OCI-LY7 (cell line): Measurements from ENCODE around the gene NTNG2.

Source experiments
- EZH2phosphoT487 ChIP-seq: fragments of 200-600 bp; sonication (generic); IDR thresholded peaks from 2 replicates; pipeline ENCODE4 v1.6.1; 2018; ENCODE audit warnings: low read depth, borderline replicate concordance, mild to moderate bottlenecking, mixed run types, antibody characterized with exemption, low read length, moderate library complexity, mixed read lengths
- TF ChIP-seq, protein P1 (sequence below): fragments of 200-600 bp; sonication (generic); conservative IDR thresholded peaks from 2 replicates; pipeline ENCODE4 v1.5.1; 2014; ENCODE audit warnings: mild to moderate bottlenecking, antibody characterized with exemption, low read length, moderate library complexity, mixed read lengths

- TF ChIP-seq, protein P1, sequence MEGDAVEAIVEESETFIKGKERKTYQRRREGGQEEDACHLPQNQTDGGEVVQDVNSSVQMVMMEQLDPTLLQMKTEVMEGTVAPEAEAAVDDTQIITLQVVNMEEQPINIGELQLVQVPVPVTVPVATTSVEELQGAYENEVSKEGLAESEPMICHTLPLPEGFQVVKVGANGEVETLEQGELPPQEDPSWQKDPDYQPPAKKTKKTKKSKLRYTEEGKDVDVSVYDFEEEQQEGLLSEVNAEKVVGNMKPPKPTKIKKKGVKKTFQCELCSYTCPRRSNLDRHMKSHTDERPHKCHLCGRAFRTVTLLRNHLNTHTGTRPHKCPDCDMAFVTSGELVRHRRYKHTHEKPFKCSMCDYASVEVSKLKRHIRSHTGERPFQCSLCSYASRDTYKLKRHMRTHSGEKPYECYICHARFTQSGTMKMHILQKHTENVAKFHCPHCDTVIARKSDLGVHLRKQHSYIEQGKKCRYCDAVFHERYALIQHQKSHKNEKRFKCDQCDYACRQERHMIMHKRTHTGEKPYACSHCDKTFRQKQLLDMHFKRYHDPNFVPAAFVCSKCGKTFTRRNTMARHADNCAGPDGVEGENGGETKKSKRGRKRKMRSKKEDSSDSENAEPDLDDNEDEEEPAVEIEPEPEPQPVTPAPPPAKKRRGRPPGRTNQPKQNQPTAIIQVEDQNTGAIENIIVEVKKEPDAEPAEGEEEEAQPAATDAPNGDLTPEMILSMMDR: no peak
- TF ChIP-seq EZH2phosphoT487: no peak
These were observed 38.8 kb downstream of the NTNG2 start for GRCh38 chr9:132200706-132201105.
